GM19193 (cell line): Measurements from ENCODE around the gene TMEM176B.

Experiments
- POLR2A ChIP-seq: IDR thresholded peaks from 4 replicates; pipeline ENCODE4 v1.6.1; 2011; ENCODE audit not compliant: insufficient read depth, insufficient read length; ENCODE audit errors: extremely low read depth

The TMEM176B gene

GRCh38 chr7:150803161-150803860, 3.1 kb upstream of the TMEM176B start:
- no peak for TF ChIP-seq POLR2A

DNA sequence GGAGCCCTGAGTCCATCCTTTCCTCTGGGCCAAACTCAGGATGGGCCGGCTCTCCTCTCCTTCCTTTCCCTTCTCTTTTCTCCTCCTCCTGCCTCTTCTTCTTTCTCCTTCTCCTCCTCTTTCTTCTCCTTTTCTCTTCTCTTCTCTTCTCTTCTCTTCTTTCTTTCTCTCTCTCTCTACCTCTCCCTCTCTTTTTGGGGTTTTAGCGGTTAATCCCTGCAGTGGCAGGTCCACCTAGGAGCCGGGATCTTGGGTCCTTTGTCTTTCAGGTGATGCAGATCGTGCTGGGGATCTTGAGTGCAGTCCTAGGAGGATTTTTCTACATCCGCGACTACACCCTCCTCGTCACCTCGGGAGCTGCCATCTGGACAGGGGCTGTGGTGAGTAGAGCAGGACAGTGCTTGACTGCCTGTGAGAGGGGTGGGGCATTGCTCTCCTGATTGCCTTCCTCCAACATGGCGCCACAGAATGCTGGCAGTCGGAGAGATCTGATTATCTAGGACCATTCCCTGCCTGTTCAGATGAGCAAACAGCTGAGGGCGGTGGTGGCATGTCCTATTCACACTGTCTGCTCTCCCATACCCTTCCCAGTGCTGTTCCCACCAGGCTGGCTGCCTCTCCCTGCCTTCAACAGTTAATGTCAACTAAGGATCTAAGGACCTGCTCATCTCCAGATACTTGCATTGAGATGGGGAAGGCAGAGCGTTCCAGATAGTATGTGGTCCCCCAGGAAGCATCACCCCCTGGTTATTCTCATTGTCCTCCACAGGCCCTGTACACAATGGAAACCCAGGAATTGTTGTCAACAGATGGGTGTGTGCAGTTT, 2.0 kb upstream of the TMEM176B start:
- TF ChIP-seq POLR2A = no peak

DNA sequence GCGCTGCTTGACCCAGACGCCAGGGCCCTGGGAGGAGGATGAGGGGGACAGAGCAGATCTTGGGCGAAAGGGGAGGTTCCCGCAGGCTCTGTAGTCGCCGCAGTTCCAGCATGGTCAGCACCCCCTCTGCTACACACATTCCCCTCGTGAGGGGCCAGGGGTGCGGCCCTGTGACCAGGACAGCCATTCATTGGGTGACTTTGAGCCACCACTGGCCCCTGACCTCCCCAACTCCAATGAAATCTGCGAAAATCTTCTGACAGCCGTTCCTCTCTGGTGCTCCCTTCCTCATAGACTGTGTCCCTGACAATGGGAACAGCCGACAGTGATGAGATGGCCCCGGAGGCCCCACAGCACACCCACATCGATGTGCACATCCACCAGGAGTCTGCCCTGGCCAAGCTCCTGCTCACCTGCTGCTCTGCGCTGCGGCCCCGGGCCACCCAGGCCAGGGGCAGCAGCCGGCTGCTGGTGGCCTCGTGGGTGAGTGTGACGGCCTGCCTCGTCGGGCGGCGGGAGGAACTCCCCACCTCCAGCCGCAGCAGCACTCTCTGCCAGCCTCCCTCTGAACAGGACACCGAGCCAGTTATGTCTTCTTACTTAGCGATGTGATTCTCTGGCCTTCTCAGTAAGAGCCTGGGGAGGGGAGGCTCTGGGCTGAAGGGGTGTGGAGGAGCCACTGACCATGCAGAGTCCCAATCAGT, 1.2 kb upstream of the TMEM176B start:
- no peak for TF ChIP-seq POLR2A

GRCh38 chr7:150800581-150801241, 547 bp upstream of the TMEM176B start, which contains the start of gene TMEM176A:
TMEM176A (plus strand) TSS chr7:150800769; CDS start chr7:150801551, 782 bp downstream.
- no peak for TF ChIP-seq POLR2A

GRCh38 chr7:150799156-150799555, 1.0 kb downstream of the TMEM176B start:
- no peak for TF ChIP-seq POLR2A

GRCh38 chr7:150797661-150798060, 2.5 kb downstream of the TMEM176B start:
- TF ChIP-seq POLR2A = no peak

DNA sequence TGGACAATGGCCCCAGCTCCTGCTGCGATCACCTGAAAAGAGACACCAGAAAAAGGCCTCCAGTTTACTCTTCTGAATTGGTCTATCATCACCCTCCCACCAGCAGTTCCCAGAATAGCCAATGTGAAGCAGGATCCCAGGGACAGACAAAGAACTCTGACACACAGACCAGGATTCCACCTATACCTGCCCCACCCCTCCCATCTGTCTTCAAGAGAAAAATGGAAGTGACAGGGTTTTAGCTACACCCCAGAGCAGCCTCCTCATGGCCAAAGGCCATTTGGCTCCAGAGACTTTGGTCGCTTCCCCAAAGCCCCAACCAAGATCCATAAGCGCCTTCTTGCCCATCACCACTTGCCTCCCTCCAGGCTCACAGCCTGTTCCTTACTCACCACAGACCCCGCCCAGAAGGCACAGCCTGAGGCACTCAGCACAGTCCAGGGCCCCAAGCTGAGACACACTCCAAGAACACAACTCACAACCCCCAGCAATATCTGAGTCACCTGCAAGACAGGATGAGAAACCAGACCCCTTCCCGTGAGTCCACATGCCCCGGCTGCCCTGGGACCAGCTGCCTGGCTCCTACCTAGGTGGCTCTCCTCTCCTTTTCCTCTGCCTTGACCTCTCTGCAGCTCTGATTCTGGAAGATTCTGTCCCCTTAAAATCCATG, 6.5 kb downstream of the TMEM176B start:
- no peak for TF ChIP-seq POLR2A

DNA sequence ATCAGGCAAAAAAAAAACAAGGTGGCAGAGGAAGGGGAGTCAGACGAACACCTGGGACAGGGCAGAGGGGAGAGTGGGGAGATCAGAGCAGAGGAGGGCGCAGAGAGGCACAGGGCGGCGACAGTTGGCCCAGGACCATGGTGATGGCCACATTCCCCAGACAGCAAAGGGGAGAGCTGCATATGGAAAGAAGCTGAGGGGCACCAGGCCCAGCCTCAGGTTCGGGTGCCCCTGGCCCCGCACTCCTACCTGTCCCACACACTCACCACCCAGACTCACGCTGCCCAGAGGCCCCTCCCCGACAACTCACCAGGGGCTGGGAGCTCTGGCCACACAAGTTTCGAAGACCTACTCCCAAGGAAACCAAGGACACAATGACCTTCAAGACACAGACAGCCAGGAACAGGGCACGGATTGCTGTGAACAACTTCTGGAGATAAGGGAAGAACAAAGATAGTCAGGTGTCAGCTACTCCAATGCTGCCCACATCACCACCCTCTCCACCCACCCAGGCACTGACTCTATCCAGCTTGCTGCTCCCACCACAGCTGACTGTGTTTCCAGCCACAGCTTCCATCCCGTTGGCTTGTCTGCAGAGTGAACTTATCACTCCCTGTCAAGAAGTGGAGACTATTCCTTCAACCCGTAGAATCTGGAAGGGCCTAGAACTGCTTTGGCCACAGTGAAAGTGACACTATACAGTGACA, 8.3 kb downstream of the TMEM176B start:
- no peak for TF ChIP-seq POLR2A

DNA sequence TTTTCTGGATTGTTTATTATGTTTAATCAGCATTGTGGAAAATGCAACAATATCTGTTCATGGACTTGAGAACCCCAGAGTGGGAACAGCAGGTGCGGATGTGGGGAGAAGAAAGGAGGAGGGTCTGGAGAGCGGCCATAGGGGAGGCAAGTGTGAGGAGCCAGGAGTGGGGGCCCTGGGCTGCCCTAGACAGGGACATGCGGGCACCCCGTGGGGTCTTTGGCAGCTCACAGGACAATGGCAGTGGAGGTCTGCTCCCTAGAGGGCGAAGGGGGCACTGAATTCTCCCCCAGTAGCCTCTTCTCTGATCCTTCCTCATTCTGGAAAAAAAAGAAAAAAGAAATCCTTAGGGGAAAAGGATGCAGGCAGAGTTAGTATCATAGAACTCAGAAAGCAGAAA, 8.9 kb downstream of the TMEM176B start:
- no peak for TF ChIP-seq POLR2A

DNA sequence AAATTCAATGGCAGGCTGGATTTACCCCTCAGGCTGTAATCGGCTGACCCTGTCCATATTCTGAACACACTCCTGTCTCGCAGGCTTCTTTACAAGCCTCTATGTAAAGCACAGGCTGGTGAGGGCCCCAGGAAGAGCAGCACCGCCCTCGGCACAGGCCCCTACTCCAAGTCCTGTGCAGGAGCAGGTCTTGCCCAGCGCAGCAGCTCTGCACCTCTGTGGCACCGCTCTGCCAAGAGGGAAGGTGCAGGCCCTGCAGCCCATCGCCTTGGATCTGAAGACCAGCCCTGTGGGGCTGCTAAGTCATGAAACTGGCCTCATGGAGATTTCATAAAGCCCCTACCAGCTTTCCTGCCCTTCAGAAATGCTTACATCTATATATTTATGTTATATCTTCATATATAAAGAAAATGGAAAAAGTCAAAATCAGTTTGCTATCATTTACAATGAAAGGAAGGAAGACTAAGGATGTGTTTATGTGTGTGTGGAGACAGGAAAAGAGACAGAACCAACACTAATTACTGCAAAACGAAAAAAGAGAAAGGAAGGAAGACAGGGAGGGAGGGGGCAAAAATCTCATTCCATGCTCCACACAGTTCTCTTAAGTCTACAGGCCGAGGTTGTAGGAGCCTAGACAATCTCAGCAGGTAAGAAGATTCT, 9.6 kb downstream of the TMEM176B start:
- TF ChIP-seq POLR2A = no peak

- TF ChIP-seq POLR2A = no peak
Measured at GRCh38 chr7:150788474-150789269, 11.5 kb downstream of the TMEM176B start.
